AG04449 (cell line): Measurements from ENCODE around the gene ERC2.

Experiments
- CTCF ChIA-PET: fragments of 350-600 bp; formaldehyde crosslinking; extraction: SDS; loops from one replicate; lab custom pipeline; 2021; ENCODE audit warnings: antibody characterized with exemption; lab: Yijun Ruan, JAX
- POLR2A ChIA-PET: fragments of 400-600, 350-600 bp; formaldehyde crosslinking; extraction: SDS; loops from one replicate; lab custom pipeline; 2020; ENCODE audit warnings: antibody characterized with exemption, inconsistent platforms; lab: Yijun Ruan, JAX
- DNase-seq: peaks from one replicate; pipeline ENCODE4 v3.0.0-alpha.2; 2010; ENCODE audit warnings: low read depth, low spot score
- H3K4me3 ChIP-seq: 2 replicates; pipeline ENCODE4 v1.5.1; 2011; ENCODE audit warnings: low read depth, mild to moderate bottlenecking, control low read depth, low read length
- TF ChIP-seq, protein P1 (sequence below): IDR thresholded peaks from one replicate; pipeline ENCODE4 v1.5.1; 2011; ENCODE audit warnings: mild to moderate bottlenecking, moderate library complexity, low read length, control low read depth, inconsistent platforms; ENCODE audit not compliant: insufficient read depth; ENCODE audit errors: missing control alignments

Gene ERC2

GRCh38 chr3:55501905-55502304 is 966.4 kb downstream of the ERC2 start:
- no peak overlapping the region for H3K4me3 ChIP-seq
- TF ChIP-seq, protein P1, sequence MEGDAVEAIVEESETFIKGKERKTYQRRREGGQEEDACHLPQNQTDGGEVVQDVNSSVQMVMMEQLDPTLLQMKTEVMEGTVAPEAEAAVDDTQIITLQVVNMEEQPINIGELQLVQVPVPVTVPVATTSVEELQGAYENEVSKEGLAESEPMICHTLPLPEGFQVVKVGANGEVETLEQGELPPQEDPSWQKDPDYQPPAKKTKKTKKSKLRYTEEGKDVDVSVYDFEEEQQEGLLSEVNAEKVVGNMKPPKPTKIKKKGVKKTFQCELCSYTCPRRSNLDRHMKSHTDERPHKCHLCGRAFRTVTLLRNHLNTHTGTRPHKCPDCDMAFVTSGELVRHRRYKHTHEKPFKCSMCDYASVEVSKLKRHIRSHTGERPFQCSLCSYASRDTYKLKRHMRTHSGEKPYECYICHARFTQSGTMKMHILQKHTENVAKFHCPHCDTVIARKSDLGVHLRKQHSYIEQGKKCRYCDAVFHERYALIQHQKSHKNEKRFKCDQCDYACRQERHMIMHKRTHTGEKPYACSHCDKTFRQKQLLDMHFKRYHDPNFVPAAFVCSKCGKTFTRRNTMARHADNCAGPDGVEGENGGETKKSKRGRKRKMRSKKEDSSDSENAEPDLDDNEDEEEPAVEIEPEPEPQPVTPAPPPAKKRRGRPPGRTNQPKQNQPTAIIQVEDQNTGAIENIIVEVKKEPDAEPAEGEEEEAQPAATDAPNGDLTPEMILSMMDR, result no peak
- POLR2A ChIA-PET, result interaction anchor here (1.3 kb wide), 1 partner anchor 10 kb away, joined by 4 read pairs; no protein-coding TSS in a partner anchor
- CTCF ChIA-PET, result interaction anchor here (0.6 to 1.5 kb wide), 3 partner anchors 9 to 1580 kb away, joined by 3 to 5 read pairs (median 3); no protein-coding TSS in a partner anchor
- DNase-seq, result no peak

- TF ChIP-seq, protein P1, result no peak
- no peak for DNase-seq
- ChIA-PET POLR2A (interaction anchor here (1.2 kb wide), 1 partner anchor 13 kb away, joined by 4 read pairs; the partner anchor contains the start of gene WNT5A), CTCF (interaction anchor here (0.9 to 1.5 kb wide), 2 partner anchors 8 to 246 kb away, joined by 4 to 5 read pairs; no protein-coding TSS in a partner anchor)
- H3K4me3 ChIP-seq, result no peak overlapping the region
These were observed 967.5 kb downstream of the ERC2 start for GRCh38 chr3:55500555-55501330.

GRCh38 chr3:55498520-55498919 is 969.7 kb downstream of the ERC2 start:
- CTCF ChIA-PET, result interaction anchor here (1.1 kb wide), 2 partner anchors 8 to 14 kb away, joined by 3 read pairs; no protein-coding TSS in a partner anchor
- POLR2A ChIA-PET, result interaction anchor here (0.6 kb wide), 1 partner anchor 51 kb away, joined by 6 read pairs; no protein-coding TSS in a partner anchor
- DNase-seq, result no peak
- TF ChIP-seq, protein P1, result no peak
- H3K4me3 ChIP-seq, result no peak overlapping the region

DNA sequence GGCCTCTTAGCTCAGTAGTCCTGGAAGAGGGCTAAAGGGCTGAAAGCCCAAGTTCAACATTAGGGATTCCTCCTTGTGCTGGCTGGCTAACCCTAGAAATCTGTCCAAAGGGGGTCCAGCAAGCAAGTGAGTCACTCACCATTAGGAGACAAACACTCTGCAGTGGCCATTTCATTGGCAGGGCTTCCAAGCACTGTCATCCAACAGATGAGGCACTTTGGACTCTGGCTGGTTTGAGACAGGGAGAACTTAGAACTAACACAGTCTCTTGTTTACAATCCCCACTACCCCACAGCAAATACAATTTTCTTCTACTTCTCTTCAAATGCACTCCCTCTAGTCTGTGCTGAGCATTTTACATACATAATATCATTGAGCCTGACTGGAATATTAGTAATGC is 971.0 kb downstream of the ERC2 start:
- ChIA-PET CTCF (interaction anchor here (0.6 kb wide), 1 partner anchor 756 kb away, joined by 3 read pairs; no protein-coding TSS in a partner anchor), POLR2A (no interaction called here)
- DNase-seq, result no peak
- TF ChIP-seq, protein P1, result no peak
- no peak overlapping the region for H3K4me3 ChIP-seq

GRCh38 chr3:55494976-55495375 is 973.3 kb downstream of the ERC2 start:
- CTCF ChIA-PET, result no interaction called here
- TF ChIP-seq, protein P1, result no peak
- no peak for DNase-seq
- POLR2A ChIA-PET, result no interaction called here
- no peak overlapping the region for H3K4me3 ChIP-seq

DNA sequence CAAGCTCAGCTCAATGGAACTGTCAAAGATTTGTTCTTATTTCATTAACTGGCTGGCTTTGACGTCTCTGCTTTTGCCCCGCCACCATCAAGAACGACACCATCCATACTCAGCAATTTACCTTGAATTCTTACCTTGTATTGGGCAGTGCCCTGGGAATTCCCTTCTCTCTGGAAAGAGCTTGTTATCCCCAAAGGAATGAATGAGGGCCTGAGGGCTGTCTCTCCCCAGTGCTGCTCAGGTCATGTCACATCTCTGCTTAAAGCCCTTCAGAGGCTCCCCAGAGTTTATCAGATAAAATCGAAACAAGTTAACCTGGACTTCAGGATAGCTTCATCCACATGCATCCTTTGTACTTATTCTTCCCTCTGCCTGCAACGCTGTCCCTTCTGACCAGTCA is 975.3 kb downstream of the ERC2 start:
- H3K4me3 ChIP-seq, result no peak overlapping the region
- CTCF ChIA-PET, result interaction anchor here (1.1 to 2.3 kb wide), 5 partner anchors 9 to 229 kb away, joined by 3 to 9 read pairs (median 5); no protein-coding TSS in a partner anchor
- no peak for DNase-seq
- POLR2A ChIA-PET, result no interaction called here
- TF ChIP-seq, protein P1, result no peak
